Inflammatory macrophage treated with lipopolysaccharide for 4 hours (primary cell): ENCODE results near the gene ARMC12.

Experiments used
- DNase-seq: peaks from one replicate; pipeline ENCODE4 v3.0.0-alpha.2; 2020

The ARMC12 gene

DNA sequence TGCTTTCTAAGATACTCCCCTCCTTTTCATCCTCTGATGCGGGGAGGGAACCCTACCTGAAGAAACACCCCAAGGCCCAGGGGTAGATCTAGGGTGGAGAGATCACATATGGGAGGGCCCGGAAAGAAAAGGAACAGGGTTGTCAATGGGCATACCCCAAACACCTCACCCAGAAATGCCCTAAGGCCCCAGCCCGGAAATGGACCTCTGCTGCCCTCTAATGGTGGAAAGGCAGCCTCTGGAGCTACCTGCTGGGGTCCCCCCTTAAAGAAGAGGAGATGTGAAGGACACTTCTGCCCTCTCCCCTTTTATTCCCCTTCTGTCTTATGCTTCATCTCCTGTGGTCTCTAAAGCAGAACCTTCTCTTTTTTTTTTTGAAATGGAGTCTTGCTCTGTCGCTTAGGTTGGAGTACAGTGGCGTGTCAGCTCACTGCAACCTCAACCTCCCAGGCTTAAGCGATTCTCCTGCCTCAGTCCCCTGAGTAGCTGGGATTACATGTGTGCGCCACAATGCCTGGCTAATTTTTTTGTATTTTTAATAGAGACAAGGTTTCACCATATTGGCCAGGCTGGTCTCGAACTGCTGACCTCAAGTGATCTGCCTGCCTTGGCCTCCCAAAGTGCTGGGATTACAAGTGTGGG, 458 bp upstream of the ARMC12 start:
- DNase-seq, result peak; percentile 64

DNA sequence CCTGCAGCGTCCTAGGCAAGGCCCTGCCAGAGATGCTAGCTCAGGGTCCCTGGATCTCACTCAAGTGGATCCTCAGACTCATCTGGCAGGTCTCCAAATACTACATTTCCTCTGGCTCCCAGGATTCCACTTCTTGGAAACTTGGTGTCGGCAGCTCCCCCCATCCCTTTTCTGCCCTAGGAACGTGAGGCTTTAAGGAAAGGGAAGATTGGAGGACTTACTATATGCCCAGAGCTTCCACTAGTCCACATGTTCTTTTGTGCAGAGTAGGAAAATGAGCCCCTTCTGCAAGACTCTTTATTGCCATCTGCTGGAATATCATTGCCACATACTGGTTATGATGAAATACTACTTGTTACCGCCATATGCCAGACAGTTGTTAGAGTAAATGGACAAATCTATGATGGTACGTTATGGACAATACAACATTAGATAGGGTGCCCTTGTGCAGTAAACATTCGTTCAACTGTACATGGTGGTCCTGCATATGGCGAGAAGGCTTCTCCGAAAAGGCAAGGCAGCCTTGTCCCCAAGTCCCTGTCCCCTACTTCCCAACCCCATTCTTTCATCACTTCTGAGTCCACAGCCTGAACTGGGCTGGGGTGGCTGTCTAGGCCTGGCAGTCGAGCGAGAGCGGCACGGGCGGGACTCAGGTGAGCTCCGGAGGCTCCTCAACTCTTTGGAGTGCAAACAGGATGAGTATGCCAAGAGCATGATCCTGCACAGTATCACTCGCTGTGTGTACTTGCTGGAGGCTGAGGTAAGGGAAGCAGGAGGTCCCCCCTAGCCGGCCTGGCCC, 780 bp downstream of the ARMC12 start:
- peak; percentile 83 for DNase-seq

DNA sequence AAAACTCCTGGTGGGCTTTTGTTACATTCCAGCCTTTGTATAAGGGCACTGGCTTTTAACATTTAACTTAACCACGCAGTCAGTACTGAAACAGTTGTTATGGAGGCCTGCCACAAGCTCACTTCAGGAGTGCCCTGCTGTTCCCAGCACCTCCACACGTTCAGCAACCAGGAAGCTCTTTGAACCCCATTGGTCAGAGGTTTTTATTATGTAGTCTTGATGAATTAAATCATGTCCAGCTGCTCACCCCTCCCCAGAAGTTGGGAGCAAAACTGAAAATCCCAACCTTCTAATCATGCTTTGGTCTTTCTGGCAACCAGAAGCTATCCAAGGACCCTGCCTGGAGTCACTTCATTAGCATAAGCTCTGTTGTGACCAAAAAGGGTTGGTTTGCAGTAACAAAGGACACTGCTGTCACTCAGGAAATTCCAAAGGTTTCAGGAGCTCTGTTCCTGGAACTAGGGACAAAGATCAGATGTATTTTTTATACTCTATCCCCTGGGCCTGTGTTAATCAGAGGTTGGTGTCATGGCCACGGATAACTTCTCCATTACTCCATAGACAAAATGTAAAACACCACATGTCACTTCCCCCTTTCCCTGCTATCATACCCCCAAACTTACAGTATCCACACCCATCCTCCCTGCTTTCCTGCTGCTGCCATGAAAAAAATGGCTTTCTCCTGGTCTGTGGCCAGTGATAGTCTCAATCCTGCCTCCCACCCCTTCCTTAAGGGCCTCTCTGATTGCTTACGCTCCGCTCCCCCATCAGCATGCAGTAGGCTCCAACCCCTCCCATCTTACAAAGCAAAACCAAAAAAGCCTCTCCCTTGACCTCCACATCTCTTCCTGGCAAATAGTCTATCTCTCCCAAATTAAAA, 3.1 kb downstream of the ARMC12 start:
- peak; percentile 10 for DNase-seq

DNA sequence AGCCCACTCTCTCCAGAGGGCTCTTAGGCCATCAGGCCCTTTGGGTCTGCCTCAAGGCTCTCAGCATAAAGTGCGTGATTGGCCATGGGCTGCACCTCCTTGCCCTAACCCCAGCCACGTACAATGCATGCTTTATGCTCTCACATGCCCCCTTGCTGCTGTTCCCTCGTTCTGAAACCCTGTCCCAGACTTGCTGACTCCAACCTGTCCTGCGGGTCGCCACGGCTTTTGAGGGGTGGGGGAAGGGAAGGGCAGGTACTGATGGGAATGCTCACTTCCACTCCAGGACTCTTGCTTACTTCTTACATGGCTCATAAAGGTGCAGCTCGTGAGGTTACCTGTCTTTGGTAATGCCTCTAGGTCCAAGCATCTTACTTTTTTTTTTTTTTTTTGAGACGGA, 6.0 kb downstream of the ARMC12 start:
- DNase-seq, result no peak

DNA sequence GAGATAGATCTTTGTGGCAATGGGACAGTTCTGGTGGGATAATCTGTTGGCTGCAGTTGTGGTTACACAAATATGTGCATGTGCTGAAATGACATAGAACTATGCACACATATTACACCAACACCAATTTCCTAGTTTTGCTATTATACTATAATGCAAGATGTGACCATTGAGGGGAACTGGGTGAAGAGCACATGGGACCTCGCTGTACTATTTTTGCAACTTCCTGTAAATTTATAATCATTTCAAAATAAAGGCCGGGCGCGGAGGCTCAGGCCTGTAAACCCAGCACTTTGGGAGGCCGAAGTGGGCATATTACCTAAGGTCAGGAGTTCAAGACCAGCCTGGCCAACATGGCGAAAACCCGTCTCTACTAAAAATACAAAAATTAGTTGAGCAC, 8.7 kb downstream of the ARMC12 start:
- peak; percentile 62 for DNase-seq

DNA sequence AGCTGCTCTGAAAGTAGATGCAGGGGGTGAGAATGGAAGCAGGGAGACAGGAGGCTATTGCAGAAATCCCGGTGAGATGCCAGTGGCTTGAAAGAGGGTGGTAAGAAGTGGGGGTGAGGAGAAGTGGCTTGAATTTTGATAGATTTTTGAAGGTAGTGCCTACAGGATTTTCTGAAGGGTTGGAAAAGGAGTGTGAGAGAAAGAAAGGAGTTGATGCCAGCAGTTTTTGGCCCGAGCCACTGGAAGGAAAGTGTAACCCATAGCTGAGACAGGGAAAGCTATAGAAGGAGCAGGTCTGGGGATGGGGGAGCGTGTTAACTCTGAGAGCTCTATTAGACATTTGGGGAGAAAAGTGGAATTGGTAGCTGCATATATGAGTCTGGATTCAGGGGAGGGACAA, 9.7 kb downstream of the ARMC12 start:
- no peak for DNase-seq

DNA sequence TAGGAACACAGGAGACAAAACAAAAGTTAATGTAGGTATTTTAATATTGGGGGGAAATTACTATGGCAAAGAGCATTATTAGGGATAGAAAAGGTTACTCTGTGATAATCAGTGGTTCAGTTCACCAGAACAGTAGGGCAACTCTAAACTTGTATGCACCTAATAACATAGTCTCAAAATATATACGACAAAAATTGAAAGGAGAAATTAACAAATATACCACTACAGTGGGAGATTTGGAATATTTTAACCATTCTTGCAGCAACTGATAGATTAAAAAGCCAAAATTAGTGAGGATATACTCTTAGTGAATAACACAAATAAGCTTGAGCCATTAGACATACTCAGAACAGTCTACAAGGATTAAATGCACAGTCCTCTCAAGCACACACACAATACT, 11.0 kb downstream of the ARMC12 start:
- no peak for DNase-seq

DNA sequence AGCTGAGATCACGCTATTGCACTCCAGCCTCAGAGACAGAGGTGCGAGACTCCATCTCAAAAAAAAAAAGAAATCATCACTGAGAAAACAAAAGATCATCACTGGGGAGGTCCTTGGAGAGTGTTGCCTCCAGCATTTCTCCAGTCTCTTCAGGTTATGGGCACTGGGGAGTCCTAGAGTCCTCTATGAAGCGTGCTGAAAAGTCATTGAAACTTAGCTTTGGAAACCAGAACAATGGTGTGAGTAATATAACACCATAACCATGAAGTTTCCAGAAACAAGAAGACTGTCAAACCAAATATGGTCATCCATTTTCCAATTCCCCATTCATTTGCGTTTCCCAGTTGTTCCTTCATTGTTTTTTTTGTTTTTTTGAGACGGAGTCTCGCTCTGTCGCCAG, 13.7 kb downstream of the ARMC12 start:
- no peak for DNase-seq

DNA sequence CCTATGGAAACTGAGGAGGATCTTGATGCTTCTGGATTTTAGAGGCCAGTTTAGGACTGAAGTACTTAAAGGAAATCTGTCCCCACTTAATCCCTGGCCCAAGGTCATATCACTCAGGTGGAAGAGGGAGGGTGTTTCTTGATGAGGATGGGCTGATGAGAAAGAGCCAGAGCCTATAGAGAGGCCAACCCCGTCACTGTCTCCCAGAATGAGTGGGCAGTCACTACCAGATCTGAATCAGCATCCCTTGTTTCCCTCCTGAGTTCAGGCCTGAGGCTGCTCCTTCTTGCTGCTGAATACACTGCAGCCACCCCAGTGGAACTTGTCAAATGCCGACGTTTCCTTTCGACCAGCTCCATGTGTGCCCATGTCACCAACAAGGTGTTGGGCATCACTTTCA, 14.8 kb downstream of the ARMC12 start:
- no peak for DNase-seq

DNA sequence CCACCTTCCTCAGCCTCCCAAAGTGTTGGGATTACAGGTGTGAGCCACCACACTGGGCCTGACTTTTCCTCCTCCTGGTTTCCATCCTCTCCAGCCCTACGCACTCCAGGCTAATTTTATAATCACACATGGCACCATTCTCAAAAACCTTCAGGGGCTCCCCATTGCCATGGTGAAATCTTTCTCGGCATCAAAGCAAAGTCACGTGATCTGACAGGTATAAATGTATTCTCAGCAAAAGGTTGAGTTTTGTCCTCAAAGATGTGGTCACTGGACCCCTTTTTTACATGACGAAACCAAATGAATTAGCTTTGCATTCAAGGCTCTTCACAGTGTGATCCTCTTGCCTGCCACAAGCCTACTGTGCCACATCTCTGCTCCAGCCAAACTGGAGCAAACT, 15.5 kb downstream of the ARMC12 start:
- DNase-seq, result no peak

DNA sequence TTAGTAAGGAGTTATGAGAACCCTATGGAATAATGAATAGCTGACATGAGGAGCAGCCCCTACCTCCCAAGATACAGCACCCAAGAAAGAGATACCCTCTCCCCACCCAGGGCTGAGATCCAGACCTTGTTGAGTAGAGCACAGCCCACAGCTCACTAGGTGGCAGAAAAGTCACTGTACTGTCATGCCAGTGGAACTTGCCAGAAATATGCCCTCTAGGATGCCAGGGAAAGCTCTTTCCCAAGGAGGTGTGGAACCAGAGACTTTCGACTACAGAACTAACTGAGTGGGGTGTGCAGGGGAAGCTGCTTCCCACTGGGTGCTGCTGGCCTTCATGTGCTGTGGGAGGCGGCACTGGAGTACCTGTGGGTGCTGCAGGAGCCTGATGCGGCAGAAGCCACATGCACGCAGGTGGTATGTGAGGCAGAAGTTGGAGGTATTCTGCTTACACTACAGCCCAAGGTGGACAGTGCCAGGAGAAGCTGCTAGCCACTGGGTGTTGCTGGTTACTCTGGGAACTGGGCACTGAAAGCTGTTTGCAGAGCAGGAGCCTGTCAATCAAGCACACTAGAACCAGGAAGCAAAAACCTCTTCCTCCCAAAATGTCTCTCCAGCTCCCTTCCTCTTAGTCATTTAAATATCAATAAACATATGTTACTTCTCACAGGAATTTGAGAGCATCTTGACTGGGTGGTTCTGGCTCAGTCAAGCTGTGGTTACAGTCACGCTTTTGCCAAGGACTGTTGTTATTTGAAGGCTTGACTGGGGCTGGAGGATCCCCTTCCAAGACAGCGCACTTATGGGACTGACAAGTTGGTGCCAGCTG, 17.8 kb downstream of the ARMC12 start:
- no peak for DNase-seq

DNA sequence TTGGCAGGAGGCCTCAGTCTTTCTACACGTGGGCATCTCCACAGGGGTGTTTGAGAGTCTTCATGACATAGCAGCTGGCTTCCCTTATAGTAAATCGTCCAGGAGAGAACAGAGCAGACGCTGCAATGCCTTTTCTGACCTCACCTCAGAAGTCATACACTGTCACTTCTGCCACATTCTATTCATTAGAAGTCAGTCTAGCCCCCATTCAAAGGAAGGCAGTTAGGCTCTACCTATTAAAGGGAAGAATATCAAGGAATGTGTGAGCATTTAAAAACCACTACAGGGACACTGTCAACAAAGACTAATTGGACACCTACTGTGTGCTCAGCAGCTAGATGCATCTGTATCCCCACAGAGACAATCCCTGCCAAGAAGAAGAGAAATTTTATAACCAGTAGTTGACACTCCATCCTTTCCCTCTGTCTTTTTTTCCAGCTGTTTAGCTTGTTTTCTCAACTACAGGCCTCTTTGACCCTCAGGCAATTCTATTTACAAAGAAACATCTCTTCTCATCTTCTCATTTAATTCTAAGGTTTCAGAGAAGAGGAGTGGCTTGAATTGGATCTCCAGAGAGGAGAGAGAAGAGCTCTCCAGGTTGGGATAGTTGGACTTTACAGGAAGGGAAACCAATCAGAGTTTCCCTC, 18.6 kb downstream of the ARMC12 start:
- no peak for DNase-seq

DNA sequence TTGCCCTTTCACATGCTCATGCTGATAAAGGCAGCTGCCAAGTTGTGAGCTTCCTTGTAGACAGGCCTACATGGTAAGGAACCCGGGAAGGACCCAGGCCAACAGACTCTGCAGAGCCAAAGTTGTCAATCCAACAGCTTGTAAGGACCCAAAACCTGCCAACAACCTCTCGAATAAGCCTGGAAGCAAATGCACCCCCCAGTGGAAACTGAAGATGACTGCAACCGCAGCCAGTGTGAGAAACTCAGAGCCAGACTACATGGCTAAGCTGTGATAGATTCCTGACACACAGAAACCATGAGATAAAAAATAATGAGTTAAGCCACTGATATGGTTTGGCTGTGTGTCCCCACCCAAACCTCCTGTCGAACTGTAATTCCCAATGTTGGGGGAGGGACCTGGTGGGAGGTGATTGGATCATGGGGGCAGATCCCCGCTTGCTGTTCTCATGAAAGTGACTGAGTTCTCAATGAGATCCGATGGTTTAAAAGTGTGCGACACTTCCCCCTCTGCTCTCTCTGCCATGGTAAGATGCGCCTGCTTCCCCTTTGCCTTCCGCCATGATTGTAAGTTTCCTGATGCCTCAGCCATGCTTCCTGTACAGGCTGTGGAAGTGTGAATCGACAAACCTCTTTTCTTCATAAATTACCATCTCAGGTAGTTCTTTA, 20.8 kb downstream of the ARMC12 start:
- peak; percentile 9 for DNase-seq

DNA sequence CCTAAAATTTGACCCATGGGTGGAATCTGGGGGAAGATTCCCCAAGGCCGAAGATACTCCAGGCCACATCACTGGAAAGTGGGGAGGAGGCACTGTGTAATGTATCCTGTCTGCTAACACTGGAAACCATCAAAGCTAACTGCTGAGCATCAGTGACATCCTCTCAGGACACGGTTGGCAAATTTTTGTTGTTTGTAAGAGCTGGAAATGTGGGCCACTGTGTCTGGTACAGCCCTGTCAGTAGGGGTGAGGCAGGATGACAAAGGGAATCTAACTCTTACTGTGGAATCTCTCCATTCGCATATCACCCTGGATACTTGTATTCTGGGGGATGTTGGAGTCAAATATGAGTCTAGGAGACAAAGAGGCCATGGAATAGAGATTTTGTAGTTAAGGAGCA, 22.6 kb downstream of the ARMC12 start:
- no peak for DNase-seq

DNA sequence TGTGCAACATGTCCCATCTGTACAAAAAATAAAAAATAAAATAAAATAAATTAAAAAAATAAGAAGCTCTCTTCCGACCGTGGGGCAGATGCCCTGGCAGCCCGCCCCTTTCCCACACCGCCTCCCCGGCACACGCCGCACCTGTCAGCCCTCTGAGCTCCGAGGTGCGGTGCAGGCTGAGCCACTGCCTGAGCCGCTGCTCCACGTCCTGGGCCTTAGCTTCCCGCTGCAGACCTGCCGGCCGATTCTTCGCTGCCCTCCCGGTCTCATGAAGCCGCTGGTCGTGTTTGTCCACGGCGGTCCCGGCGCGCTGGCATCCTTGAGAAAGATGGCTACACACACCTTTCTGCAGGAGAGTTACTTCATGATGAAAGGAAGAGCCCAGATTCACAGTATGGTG, 28.9 kb downstream of the ARMC12 start:
- no peak for DNase-seq

DNA sequence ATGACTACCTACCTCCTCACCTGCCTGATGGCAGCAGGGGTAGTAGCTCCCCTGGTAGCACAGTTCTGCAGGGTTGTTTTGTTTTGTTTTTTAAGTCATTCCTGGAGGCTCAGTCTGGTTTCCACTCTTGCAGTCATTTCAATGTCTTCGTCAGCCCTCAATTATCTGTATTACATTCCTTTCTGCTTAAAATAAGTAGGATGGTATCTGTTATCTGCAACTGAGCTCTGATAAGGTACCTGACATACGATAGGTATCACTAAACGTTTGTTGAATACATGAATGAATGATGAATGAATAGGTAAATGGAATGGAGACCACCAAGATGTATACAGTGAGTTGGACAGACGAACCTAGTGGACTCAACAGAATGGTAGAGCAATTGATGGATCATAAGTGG, 32.4 kb downstream of the ARMC12 start:
- DNase-seq, result no peak

DNA sequence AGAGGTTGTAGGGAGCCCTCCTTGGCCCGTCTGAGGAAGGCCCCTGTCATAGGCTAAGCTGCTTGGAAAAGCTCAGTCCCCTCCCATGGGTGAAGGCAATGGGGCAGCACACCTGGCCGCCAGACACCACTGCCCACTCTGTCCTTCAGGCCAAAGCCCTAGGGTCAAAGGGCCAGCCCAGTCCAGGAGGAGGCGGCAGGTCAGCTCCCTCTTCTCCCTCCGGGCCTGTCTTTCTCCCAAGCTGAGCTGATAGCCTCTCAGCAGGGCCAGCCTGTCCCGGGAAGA, 34.5 kb downstream of the ARMC12 start:
- no peak for DNase-seq

DNA sequence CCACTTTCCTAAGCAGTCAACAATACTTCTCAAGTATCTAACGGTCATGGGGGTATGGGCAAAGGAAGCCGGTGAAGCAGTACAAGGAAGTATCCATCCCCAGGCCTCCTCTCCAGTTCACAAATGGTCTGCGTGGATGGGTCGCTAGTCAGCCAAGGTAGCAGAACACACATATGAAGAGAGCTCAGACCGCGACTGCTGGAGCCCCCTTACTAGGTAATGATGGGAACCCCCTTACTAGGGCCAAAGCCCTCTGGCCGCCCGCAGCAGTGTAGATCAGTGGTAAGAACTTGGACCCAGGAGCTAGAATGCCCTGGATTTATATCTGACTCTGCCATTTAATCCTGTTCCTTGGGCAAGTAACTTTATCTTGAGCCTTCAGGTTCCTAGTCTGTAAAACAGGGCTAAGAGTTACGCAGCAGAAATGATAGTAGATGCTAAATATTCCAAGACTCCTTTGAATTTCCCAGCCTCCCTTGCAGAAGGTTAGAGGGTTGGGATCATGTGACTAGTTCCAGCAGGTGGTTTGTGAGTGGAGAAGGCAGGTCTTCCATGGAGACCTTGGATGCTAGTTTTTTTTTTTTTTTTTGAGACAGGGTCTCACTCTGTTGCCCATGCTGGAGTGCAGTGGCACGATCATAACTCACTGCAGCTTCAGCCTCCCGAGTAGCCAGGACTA, 37.4 kb downstream of the ARMC12 start:
- no peak for DNase-seq

DNA sequence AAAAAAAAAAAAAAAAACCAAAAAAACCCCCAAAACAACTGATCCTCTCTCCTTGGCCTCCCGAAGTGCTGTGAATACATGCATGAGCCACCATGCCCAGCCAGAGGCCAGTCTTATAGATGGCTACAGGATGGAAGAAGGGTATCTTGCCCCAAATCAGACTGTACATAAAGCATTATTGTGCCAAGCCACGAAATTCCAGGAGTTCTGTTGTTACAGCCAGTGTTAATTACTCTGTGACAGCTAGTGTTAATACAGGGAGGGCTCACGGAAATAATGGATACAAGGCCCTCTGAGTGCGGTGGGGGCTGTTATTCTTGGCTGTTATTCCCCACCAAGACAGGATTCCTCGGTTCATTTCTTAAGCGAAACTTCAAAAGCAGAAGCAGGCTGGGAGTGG, 38.2 kb downstream of the ARMC12 start:
- no peak for DNase-seq

DNA sequence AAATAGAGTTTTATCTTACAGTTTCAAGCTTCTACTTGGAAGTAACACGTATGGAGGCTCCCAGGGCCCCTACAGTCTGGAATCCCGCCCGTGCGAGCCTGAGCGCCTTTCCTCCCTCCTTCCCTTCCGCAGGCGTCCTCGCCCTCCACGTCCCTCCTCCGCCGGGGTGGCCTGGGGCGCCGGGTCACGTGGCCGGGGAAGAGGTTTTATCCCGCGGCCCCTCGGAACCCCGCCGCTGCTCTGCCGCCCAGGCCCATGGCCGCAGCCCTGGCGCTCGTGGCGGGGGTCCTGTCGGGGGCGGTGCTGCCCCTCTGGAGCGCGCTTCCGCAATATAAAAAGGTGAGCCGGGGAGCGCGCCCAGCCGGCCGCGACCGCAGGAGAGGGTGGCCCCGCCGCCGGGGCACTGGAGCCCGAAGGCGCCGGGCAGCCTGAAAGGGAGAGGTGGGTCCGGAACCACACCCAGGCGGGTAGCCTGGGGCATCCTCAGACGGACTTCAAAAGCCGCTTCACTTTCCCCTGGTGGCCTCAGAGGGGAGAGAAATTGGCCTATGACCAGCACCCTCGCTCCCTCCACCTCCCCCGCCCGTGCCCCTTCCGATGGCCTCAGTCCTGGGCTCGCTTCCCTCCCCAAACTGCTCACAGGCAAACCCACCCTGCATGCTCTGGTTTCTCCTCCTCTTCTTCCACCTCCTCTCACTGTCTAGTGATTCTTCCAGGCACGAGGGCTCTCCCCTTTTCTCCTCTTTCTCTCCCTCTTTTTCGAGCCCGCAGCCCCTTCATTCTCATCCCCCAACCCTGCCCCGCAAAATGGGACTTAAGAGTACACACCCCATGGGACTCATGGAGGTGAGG, 39.8 kb downstream of the ARMC12 start, which contains the start of gene CLPSL2:
TSS of gene CLPSL2 (plus strand) at position 235 of the 852 bp plus-strand sequence. CDS start at position 256, 21 bp downstream.
- DNase-seq, result peak; percentile 6
